ENCODE measurements around the gene CFAP77.

GRCh38 chr9:132390966-132391365, 19.0 kb upstream of the CFAP77 start:
- no peak for TF ChIP-seq BHLHE40 (IDR thresholded peaks at IDR 0.05; ENCODE audit: borderline replicate concordance)
- TF ChIP-seq PKNOX1 (IDR thresholded peaks at IDR 0.05), result no peak
- TF ChIP-seq ELF4 (IDR thresholded peaks at IDR 0.05), result no peak
- TF ChIP-seq TARDBP (IDR thresholded peaks at IDR 0.05), result no peak
- no peak for TF ChIP-seq ARNT (IDR thresholded peaks at IDR 0.05)
- TF ChIP-seq FOXK2 (IDR thresholded peaks at IDR 0.05), result no peak
- no peak for TF ChIP-seq L3MBTL2 (conservative IDR thresholded peaks at IDR 0.05)
- TF ChIP-seq ZNF384 (IDR thresholded peaks at IDR 0.05), result no peak

All from HEK293T (cell line).